ENCODE measurements around the gene TMCO4.

Gene TMCO4

DNA sequence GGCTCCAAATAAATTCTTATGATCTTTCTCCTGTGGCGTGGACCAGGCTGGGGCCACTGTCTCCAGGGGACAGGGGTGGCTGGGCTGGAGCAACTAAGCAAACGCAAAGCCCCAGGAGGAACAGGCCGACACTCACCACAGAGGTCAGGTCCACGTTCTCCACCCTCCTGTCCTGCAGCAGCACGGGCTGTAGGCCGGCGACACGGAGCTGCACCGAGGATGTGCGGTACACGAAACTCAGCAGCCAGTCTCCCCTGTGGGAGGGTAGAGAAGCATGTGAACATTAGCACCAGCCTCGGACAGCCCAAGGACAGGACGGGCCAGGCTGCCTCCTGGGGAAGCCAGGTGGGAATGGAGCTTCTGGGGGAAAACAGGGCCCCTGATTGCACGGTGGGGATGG is 105.4 kb downstream of the TMCO4 start:
- no peak for TF ChIP-seq ZNF274 (IDR thresholded peaks at IDR 0.05; ENCODE audit: low read depth, low read length)
- H3K4me3 ChIP-seq (ENCODE audit: low read length), result no peak overlapping the region

- no peak for TF ChIP-seq ZNF274 (IDR thresholded peaks at IDR 0.05; ENCODE audit: low read depth, low read length)
- H3K4me3 ChIP-seq (ENCODE audit: low read length), result no peak overlapping the region
Measured at GRCh38 chr1:19690342-19690741, 109.4 kb downstream of the TMCO4 start.

- TF ChIP-seq ZNF274 (IDR thresholded peaks at IDR 0.05; ENCODE audit: low read depth, low read length), result no peak
- H3K4me3 ChIP-seq (ENCODE audit: low read length), result no peak overlapping the region
Measured at GRCh38 chr1:19689856-19690255, 109.9 kb downstream of the TMCO4 start.

GRCh38 chr1:19689085-19689757 is 110.5 kb downstream of the TMCO4 start:
- no peak for TF ChIP-seq ZNF274 (IDR thresholded peaks at IDR 0.05; ENCODE audit: low read depth, low read length)
- H3K4me3 ChIP-seq (ENCODE audit: low read length), result no peak overlapping the region

- no peak for TF ChIP-seq ZNF274 (IDR thresholded peaks at IDR 0.05; ENCODE audit: low read depth, low read length)
- no peak overlapping the region for H3K4me3 ChIP-seq (ENCODE audit: low read length)
Measured at GRCh38 chr1:19688041-19688842, 111.5 kb downstream of the TMCO4 start.

GRCh38 chr1:19687414-19687813 is 112.3 kb downstream of the TMCO4 start:
- no peak overlapping the region for H3K4me3 ChIP-seq (ENCODE audit: low read length)
- TF ChIP-seq ZNF274 (IDR thresholded peaks at IDR 0.05; ENCODE audit: low read depth, low read length), result no peak

DNA sequence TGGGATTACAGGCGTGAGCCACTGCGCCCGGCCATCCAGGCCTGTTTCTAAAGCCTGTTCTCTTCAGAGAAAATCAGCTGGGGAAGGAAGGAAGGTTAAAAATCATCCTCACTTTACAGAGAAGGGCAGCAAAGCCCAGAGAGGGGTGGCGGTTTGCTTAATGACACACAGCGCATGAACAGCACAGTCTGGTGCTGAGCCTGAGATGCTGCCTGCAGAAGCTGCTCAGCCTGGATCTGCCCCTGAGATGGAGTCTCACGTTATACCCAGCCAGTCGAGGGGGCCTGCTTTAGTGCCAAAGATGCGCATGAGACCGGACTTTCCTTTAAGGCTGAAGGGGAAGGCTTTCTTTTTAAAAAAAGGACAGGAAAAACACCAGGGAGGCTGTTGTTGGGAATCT is 113.7 kb downstream of the TMCO4 start:
- no peak for TF ChIP-seq ZNF274 (IDR thresholded peaks at IDR 0.05; ENCODE audit: low read depth, low read length)
- no peak overlapping the region for H3K4me3 ChIP-seq (ENCODE audit: low read length)

DNA sequence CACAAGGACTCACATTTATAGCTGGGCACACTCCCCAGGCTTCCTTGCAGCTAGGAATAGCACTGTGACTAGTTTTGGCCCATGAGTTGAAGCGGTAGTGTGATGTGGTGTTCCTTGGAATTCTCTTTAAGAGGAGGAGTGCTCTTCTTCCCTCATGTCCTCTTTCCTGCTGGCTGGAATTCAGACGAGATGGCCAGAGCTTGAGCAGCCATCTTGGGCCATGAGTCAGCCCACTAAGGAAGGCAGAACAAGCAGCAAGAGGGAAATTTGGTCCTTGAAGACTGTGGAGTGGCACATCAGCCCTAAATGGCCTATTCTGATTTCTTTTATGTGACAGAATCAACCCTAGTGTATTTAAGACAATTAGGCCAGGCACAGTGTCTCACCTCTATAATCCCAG is 115.0 kb downstream of the TMCO4 start:
- TF ChIP-seq ZNF274 (IDR thresholded peaks at IDR 0.05; ENCODE audit: low read depth, low read length), result no peak
- H3K4me3 ChIP-seq (ENCODE audit: low read length), result no peak overlapping the region

DNA sequence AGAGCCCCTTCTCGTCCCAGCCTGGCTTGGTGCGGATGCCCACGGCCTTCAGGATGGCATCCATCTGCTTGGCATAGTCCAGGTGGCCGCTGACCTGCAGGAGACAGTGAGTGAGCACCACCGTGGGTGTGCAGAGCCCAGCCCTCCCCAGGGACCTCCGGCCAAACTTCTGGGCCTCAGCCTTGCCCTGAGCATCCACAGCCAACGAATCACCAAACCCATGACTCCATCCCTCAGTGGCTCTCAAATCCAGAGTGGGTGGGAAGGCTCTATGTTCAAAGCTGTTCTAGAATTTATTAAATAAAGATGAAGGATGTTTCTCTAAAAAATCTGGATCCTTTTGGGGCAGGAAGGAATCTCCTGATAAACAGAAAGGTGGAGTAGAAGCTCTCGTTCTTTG is 116.4 kb downstream of the TMCO4 start:
- no peak for TF ChIP-seq ZNF274 (IDR thresholded peaks at IDR 0.05; ENCODE audit: low read depth, low read length)
- H3K4me3 ChIP-seq (ENCODE audit: low read length), result no peak overlapping the region

DNA sequence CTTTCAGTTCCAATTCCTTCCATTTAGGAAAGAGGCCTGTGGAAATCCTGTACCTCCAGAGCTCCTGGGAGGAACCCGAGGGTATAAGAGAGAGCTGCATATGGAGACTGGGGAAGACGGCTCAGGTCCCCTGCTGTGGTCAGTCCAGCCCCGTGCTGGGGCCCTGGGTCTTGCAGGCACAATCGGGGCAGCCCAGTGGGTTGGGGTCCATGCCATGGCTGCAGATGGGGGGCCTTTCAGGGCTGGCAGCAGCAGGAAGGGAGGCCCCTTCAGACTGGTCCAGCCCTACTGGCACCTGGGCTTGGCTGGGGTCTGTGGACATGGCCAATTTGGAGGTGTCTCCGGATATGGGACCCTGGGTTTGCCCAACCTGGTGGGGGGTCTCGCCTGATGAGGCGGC is 116.8 kb downstream of the TMCO4 start:
- H3K4me3 ChIP-seq (ENCODE audit: low read length), result no peak overlapping the region
- TF ChIP-seq ZNF274 (IDR thresholded peaks at IDR 0.05; ENCODE audit: low read depth, low read length), result no peak

DNA sequence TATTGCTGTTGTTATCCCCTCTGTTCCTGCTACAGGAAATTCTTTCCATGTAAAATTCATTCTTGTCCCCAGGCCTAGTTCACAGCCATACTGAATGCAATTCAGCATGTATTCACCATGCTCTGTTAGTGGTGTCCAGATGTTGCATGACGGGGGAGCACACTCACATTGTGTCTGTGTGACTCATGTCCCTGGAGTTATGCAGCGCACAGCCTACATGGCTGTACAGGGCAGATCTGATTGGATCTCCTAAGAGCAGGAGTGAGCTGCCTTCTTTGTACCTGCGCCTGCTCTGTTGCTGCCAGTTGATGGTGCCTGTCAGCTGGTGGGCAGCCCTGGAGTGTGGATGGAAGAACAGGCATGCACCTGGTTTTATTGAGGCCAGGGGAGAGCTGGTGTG is 117.5 kb downstream of the TMCO4 start:
- no peak overlapping the region for H3K4me3 ChIP-seq (ENCODE audit: low read length)
- TF ChIP-seq ZNF274 (IDR thresholded peaks at IDR 0.05; ENCODE audit: low read depth, low read length), result no peak

DNA sequence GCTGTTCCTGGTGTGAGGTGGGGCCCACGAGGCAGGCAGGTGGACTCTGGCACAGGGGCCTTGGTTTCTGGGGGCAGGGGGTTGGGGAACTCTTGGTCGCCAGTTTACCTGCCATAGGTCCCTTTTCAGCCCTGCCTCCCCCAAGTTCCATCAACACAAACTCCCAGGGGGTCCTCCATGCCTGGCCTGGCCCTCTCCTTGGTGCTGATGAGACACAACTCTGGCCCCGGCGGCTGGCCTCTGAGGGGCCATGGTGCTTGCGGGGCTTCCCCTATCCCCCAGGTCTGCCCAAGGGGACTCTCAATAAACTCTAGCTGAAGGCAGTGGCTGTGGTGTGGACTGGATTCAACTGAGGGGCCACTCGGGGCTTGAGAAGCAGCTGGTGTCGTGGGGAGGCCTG is 119.1 kb downstream of the TMCO4 start:
- no peak for TF ChIP-seq ZNF274 (IDR thresholded peaks at IDR 0.05; ENCODE audit: low read depth, low read length)
- no peak overlapping the region for H3K4me3 ChIP-seq (ENCODE audit: low read length)

DNA sequence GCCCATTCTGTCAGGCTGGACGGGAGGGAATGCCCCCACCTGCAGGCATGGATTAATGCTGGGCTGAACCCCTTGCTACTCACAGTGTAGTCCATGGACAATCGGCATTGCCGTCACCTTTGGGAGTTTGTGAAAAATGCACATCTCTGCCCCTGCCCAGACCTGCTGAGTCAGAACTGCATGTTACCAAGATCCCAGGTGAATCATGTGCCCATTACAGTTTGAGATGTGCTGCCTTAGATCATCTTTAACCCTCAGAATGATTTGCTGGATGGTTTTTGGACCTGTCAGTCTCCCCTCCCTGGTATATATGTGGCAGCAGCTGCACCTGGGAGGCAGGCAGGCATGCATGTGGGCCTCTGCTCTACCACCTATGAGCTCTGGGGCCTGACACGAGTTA is 120.0 kb downstream of the TMCO4 start:
- TF ChIP-seq ZNF274 (IDR thresholded peaks at IDR 0.05; ENCODE audit: low read depth, low read length), result no peak
- no peak overlapping the region for H3K4me3 ChIP-seq (ENCODE audit: low read length)

GRCh38 chr1:19678931-19679453 is 120.7 kb downstream of the TMCO4 start:
- no peak overlapping the region for H3K4me3 ChIP-seq (ENCODE audit: low read length)
- no peak for TF ChIP-seq ZNF274 (IDR thresholded peaks at IDR 0.05; ENCODE audit: low read depth, low read length)

DNA sequence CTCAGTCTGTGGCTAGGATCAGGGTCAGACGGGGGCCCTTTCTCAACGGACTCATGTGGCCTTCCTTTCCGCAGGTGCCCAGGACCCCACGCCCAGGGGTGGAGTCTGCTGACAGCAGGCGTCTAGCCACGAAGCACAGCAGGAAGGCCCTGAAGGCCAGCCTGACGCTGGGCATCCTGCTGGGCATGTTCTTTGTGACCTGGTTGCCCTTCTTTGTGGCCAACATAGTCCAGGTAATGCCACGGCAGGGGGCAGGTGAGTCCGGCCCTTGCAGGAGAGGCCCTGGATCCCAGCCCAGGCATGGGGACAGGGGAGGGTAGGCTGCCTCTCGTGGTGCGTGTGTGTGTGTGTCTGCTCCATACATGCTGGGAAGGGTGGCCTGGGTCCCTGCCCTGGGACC is 121.2 kb downstream of the TMCO4 start:
- H3K4me3 ChIP-seq (ENCODE audit: low read length), result no peak overlapping the region
- TF ChIP-seq ZNF274 (IDR thresholded peaks at IDR 0.05; ENCODE audit: low read depth, low read length), result no peak

Data from GM08714 (cell line).